GM19397 (cell line): ENCODE measurements around the gene MASP1.
A peak's percentile ranks its signal among the peaks of the same experiment; 100 is the strongest.
"Not testable (repeated sequence)": the region's sequence is repeated elsewhere in the genome, so short reads cannot be mapped to it uniquely, and the experiment has no call there.

ENCODE experiments used
- ATAC-seq: cut with Tn5 transposase; IDR thresholded peaks from one replicate; pipeline ENCODE4 v1.9.1; 2021; ENCODE audit warnings: mild to moderate bottlenecking, moderate library complexity; ENCODE audit not compliant: unreplicated experiment

Gene MASP1

GRCh38 chr3:187228740-187229139 is 62.8 kb downstream of the MASP1 start:
- ATAC-seq, result no peak

GRCh38 chr3:187227658-187228258 is 63.8 kb downstream of the MASP1 start:
- no peak for ATAC-seq

- ATAC-seq, result no peak
Observed at GRCh38 chr3:187223799-187224198, 67.7 kb downstream of the MASP1 start.

- no peak for ATAC-seq
Observed at GRCh38 chr3:187222801-187223200, 68.7 kb downstream of the MASP1 start.

GRCh38 chr3:187215460-187215859 is 76.1 kb downstream of the MASP1 start:
- ATAC-seq, result no peak

GRCh38 chr3:187213616-187214015 is 77.9 kb downstream of the MASP1 start:
- ATAC-seq, result no peak

GRCh38 chr3:187212705-187213104 is 78.8 kb downstream of the MASP1 start:
- ATAC-seq, result no peak

- no peak for ATAC-seq
Observed at GRCh38 chr3:187212196-187212545, 79.4 kb downstream of the MASP1 start.

- ATAC-seq, result no peak
Observed at GRCh38 chr3:187211532-187212195, 79.9 kb downstream of the MASP1 start.

GRCh38 chr3:187210545-187211327 is 80.8 kb downstream of the MASP1 start:
- peak; percentile 77 for ATAC-seq

GRCh38 chr3:187210091-187210490 is 81.4 kb downstream of the MASP1 start:
- ATAC-seq, result no peak

GRCh38 chr3:187209491-187209890 is 82.0 kb downstream of the MASP1 start:
- no peak for ATAC-seq

- no peak for ATAC-seq
Observed at GRCh38 chr3:187208159-187208558, 83.4 kb downstream of the MASP1 start.

GRCh38 chr3:187207624-187208023 is 83.9 kb downstream of the MASP1 start:
- no peak for ATAC-seq

- no peak for ATAC-seq
Observed at GRCh38 chr3:187207062-187207461, 84.5 kb downstream of the MASP1 start.

GRCh38 chr3:187205683-187206082 is 85.9 kb downstream of the MASP1 start:
- ATAC-seq, result no peak

- not testable (repeated sequence) for ATAC-seq
Observed at GRCh38 chr3:187199463-187200050, 92.0 kb downstream of the MASP1 start.

GRCh38 chr3:187198490-187198889 is 93.0 kb downstream of the MASP1 start:
- ATAC-seq, result no peak

- ATAC-seq, result no peak
Observed at GRCh38 chr3:187197335-187197649, 94.2 kb downstream of the MASP1 start, which contains the start of gene RTP1. RTP1 (plus strand) TSS chr3:187197486; CDS start chr3:187197516, 30 bp downstream.

GRCh38 chr3:187196573-187197334 is 94.8 kb downstream of the MASP1 start:
- ATAC-seq, result no peak

- no peak for ATAC-seq
Observed at GRCh38 chr3:187193181-187193580, 98.4 kb downstream of the MASP1 start.
